NCI-H2029 (cell line): ENCODE measurements around the gene PI16.

ENCODE experiments used
- DNase-seq: peaks from one replicate; lab custom pipeline; 2025; lab: John Stamatoyannopoulos, UW

Gene PI16

GRCh38 chr6:36957773-36958271, 3.3 kb downstream of the PI16 start:
- DNase-seq: no peak

GRCh38 chr6:36958775-36959554, 4.4 kb downstream of the PI16 start:
- DNase-seq: no peak

GRCh38 chr6:36959555-36960250, 5.2 kb downstream of the PI16 start:
- DNase-seq: no peak

- no peak for DNase-seq
Measured at GRCh38 chr6:36961441-36962435, 7.2 kb downstream of the PI16 start.

GRCh38 chr6:36962874-36963273, 8.3 kb downstream of the PI16 start:
- DNase-seq: peak; percentile 57

- DNase-seq: peak; percentile 89
Measured at GRCh38 chr6:36963451-36964290, 9.1 kb downstream of the PI16 start.

GRCh38 chr6:36964349-36964748, 9.8 kb downstream of the PI16 start:
- no peak for DNase-seq

- no peak for DNase-seq
Measured at GRCh38 chr6:36964908-36965307, 10.4 kb downstream of the PI16 start.

- no peak for DNase-seq
Measured at GRCh38 chr6:36967301-36967700, 12.8 kb downstream of the PI16 start.

GRCh38 chr6:36967757-36968156, 13.2 kb downstream of the PI16 start:
- DNase-seq: no peak

- DNase-seq: no peak
Measured at GRCh38 chr6:36968266-36968977, 13.9 kb downstream of the PI16 start.

GRCh38 chr6:36969240-36969691, 14.7 kb downstream of the PI16 start:
- DNase-seq: no peak

- no peak for DNase-seq
Measured at GRCh38 chr6:36969988-36970891, 15.7 kb downstream of the PI16 start.

- DNase-seq: no peak
Measured at GRCh38 chr6:36970892-36971842, 16.6 kb downstream of the PI16 start.

GRCh38 chr6:36971921-36972673, 17.6 kb downstream of the PI16 start:
- no peak for DNase-seq

GRCh38 chr6:36973190-36973589, 18.7 kb downstream of the PI16 start:
- DNase-seq: no peak

- DNase-seq: no peak
Measured at GRCh38 chr6:36973647-36974046, 19.1 kb downstream of the PI16 start.
